ENCODE data around the gene TMEM107. TPM values are rescaled to one million over a fixed set of nuclear protein-coding genes. Genes with fewer than 3 reads are reported as not detected.

Gene TMEM107
- total RNA-seq, 1 experiment from 2014 or later: 30.1 TPM

DNA sequence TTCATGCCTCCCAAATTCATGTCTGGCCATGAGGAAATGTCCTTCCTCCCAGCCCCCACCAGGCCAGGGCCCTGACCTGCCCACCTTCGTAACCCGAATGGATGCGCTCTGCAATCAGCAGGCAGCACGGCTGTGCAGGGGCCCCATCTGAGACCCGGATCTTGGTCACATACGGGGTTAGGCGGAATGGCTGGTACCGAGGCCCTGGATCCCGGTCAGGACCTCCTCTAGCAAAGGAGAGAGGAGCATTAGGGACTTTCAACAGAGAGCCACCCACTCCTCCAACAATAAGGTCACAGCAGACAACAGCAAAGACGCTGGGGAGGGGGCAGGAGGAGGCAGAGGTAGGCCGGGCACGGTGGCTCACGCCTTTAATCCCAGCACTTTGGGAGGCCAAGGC is 27.6 kb downstream of the TMEM107 start:
- H3K4me3 ChIP-seq (replicated peaks in 1 of 2; ENCODE audit: low read depth in 1 of 2, low read length in 2 of 2): no peak overlapping the region
- no peaks in the 10 kb centered on the region for H4K20me1 ChIP-seq (ENCODE audit: insufficient read depth)
- ATAC-seq (no peak), DNase-seq (ENCODE audit: low read depth, low spot score) (no peak)
- no peaks in the 10 kb centered on the region for H3K9me3 ChIP-seq (ENCODE audit: control insufficient read depth in 1 of 2, insufficient read depth in 1 of 2, low read depth in 1 of 2, low read length in 2 of 2)
- H3K9me2 ChIP-seq (ENCODE audit: insufficient read depth): no peaks in the 10 kb centered on the region
- RAD21 ChIA-PET (ENCODE audit: low non-redundant PET in 1 of 2, low total read pairs in 2 of 2, uncharacterized antibody in 2 of 2, unreplicated experiment in 2 of 2): no interaction called here
- TF ChIP-seq, protein P1, sequence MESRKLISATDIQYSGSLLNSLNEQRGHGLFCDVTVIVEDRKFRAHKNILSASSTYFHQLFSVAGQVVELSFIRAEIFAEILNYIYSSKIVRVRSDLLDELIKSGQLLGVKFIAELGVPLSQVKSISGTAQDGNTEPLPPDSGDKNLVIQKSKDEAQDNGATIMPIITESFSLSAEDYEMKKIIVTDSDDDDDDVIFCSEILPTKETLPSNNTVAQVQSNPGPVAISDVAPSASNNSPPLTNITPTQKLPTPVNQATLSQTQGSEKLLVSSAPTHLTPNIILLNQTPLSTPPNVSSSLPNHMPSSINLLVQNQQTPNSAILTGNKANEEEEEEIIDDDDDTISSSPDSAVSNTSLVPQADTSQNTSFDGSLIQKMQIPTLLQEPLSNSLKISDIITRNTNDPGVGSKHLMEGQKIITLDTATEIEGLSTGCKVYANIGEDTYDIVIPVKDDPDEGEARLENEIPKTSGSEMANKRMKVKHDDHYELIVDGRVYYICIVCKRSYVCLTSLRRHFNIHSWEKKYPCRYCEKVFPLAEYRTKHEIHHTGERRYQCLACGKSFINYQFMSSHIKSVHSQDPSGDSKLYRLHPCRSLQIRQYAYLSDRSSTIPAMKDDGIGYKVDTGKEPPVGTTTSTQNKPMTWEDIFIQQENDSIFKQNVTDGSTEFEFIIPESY (IDR thresholded peaks at IDR 0.05; ENCODE audit: extremely low read depth, insufficient replicate concordance, low read length): no peak
- TF ChIP-seq POLR2A (IDR thresholded peaks at IDR 0.05; ENCODE audit: borderline replicate concordance, extremely low read depth, insufficient read depth, insufficient read length) (no peak), YY1 (IDR thresholded peaks at IDR 0.05; ENCODE audit: extremely low read depth, insufficient replicate concordance, low read depth, low read length) (no peak), CBX3 (IDR thresholded peaks at IDR 0.05; ENCODE audit: low read depth) (no peak), TCF7L2 (IDR thresholded peaks at IDR 0.05; ENCODE audit: borderline replicate concordance, extremely low read depth, insufficient read depth, insufficient read length) (no peak), SRF (IDR thresholded peaks at IDR 0.05; ENCODE audit: low read depth) (no peak), CTCF (IDR thresholded peaks at IDR 0.05 in 2 of 3, conservative IDR thresholded peaks at IDR 0.05 in 1 of 3; ENCODE audit: borderline replicate concordance in 1 of 3, insufficient read depth in 1 of 3, low read depth in 2 of 3, low read length in 2 of 3) (no peak), EZH2 (IDR thresholded peaks at IDR 0.05) (no peak), ZNF274 (IDR thresholded peaks at IDR 0.05; ENCODE audit: low read depth, low read length) (no peak)
- TF ChIP-seq, protein P2, sequence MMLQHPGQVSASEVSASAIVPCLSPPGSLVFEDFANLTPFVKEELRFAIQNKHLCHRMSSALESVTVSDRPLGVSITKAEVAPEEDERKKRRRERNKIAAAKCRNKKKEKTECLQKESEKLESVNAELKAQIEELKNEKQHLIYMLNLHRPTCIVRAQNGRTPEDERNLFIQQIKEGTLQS (IDR thresholded peaks at IDR 0.05): no peak
- TF ChIP-seq, protein P3, sequence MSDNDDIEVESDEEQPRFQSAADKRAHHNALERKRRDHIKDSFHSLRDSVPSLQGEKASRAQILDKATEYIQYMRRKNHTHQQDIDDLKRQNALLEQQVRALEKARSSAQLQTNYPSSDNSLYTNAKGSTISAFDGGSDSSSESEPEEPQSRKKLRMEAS (IDR thresholded peaks at IDR 0.05): no peak
- no peak overlapping the region for H3K4me2 ChIP-seq (ENCODE audit: low read length)
- no peak overlapping the region for H3K27ac ChIP-seq (ENCODE audit: low read depth, low read length)
- H3K4me1 ChIP-seq (ENCODE audit: control insufficient read depth in 1 of 2, insufficient read depth in 2 of 2, low read length in 2 of 2): peaks cover 18 to 32% of the 10 kb centered on the region in 2 experiments
- no peaks in the 10 kb centered on the region for H3K27me3 ChIP-seq (ENCODE audit: insufficient read depth, low read length)
- H3K79me2 ChIP-seq (ENCODE audit: insufficient read depth, low read length): peaks cover 38% of the 10 kb centered on the region
- no peak overlapping the region for H3K9ac ChIP-seq (ENCODE audit: low read length)
- POLR2A ChIA-PET: no interaction called here
- H2AFZ ChIP-seq (ENCODE audit: low read depth, low read length, poor library complexity, severe bottlenecking): no peak overlapping the region
- BruUV-seq (replicated peaks): no TSS peak
- H3K36me3 ChIP-seq (ENCODE audit: control insufficient read depth in 1 of 2, insufficient read depth in 2 of 2, low read length in 2 of 2): peaks cover 42 to 63% of the 10 kb centered on the region in 2 experiments
- CTCF ChIA-PET: no interaction called here
- intact Hi-C loops (cut with micrococcal nuclease): no loop called here
